Activated naive CD4-positive, alpha-beta T cell treated with anti-CD3 and anti-CD28 coated beads, Interleukin-2, amount 50 U/mL, for 72 hours (primary cell): ENCODE data around the gene WRAP53. TPM values are rescaled to one million over a fixed set of nuclear protein-coding genes. Genes with fewer than 3 reads are reported as not detected.
"Not testable (repeated sequence)": the region's sequence is repeated elsewhere in the genome, so short reads cannot be mapped to it uniquely, and the experiment has no call there.

Source experiments
- ATAC-seq, 2 donors: fragments of 150-1000 bp; cut with Tn5 transposase; 2 replicates each; pipeline ENCODE4 v1.10.0; 2021; ENCODE audit warnings: mild to moderate bottlenecking in 2 of 2, moderate library complexity in 2 of 2
- DNase-seq, 2 donors: peaks; one replicate each; pipeline ENCODE4 v3.0.0; 2021 to 2022; ENCODE audit warnings: low spot score in 2 of 2
- H3K27ac Mint-ChIP-seq, 2 donors: one replicate each; pipeline ENCODE4 v1.8.0; 2022; ENCODE audit warnings: mild to moderate bottlenecking in 2 of 2, mixed read lengths in 2 of 2
- H3K36me3 Mint-ChIP-seq, 2 donors: one replicate each; pipeline ENCODE4 v1.8.0; 2022; ENCODE audit warnings: mixed read lengths in 2 of 2
- H3K9me3 Mint-ChIP-seq, 2 donors: one replicate each; pipeline ENCODE4 v1.8.0; 2022; ENCODE audit warnings: mixed read lengths in 2 of 2
- total RNA-seq, 2 donors: library from RNA; stranded (reverse); gene quantifications; one replicate each; pipeline ENCODE4 v1.2.3, GENCODE V29; 2022

WRAP53 gene
- total RNA-seq = 10 to 100 TPM; 16.4 to 23.5 TPM

DNA sequence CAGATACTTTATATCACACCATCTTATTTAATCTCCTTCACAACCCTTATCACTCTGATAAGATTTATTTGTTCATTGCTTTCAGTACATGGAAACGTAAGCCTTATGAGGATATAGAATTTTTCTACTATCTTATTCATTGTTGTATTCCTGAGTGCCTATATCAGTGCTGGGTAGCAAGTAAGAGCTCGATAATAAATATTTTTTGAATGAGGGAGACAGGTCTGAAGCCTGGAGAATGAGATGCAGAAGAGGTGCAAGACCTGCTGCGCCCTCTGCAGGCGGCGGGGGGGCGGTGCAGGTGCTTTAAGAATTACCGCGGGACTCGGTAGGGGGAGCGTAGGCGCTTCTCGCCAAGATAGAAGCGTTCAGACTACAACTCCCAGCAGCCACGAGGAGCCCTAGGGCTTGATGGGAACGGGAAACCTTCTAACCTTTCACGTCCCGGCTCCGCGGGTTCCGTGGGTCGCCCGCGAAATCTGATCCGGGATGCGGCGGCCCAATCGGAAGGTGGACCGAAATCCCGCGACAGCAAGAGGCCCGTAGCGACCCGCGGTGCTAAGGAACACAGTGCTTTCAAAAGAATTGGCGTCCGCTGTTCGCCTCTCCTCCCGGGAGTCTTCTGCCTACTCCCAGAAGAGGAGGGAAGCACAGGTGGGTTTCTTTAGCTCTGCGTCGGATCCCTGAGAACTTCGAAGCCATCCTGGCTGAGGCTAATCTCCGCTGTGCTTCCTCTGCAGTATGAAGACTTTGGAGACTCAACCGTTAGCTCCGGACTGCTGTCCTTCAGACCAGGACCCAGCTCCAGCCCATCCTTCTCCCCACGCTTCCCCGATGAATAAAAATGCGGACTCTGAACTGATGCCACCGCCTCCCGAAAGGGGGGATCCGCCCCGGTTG lies at the start of gene WRAP53:
TSS of gene WRAP53 (plus strand) at position 570 of the 900 bp plus-strand sequence. CDS start at position 742, 172 bp downstream.
- DNase-seq = peak; percentile 94 to 97
- H3K9me3 Mint-ChIP-seq = no peaks in the 10 kb centered on the region
- peak within 1 kb of the TSS; percentile 99 for H3K27ac Mint-ChIP-seq
- ATAC-seq = peak; percentile 78 to 83
- H3K36me3 Mint-ChIP-seq = peaks cover 36 to 46% of the 10 kb centered on the region in 2 donors

GRCh38 chr17:7640783-7641182 lies 47.5 kb upstream of the WRAP53 start:
- Mint-ChIP-seq H3K9me3 (no peaks in the 10 kb centered on the region), H3K36me3 (no peaks in the 10 kb centered on the region), H3K27ac (no peak overlapping the region)
- ATAC-seq (no peak), DNase-seq (no peak)

DNA sequence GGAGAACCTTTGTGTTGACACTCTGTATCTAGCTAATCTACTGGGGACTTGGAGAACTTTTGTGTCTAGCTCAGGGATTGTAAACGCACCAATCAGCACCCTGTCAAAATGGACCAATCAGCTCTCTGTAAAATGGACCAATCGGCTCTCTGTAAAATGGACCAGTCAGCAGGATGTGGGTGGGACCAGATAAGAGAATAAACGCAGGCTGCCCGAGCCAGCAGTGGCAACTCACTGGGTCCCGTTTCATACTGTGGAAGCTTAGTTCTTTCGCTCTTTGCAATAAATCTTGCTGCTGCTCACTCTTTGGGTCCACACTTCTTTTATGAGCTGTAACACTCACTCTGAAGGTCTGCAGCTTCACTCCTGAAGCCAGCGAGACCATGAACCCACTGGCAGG lies 46.6 kb upstream of the WRAP53 start:
- not testable (repeated sequence) for ATAC-seq, H3K36me3 Mint-ChIP-seq, H3K9me3 Mint-ChIP-seq, DNase-seq, H3K27ac Mint-ChIP-seq

GRCh38 chr17:7644775-7645174 lies 43.5 kb upstream of the WRAP53 start:
- ATAC-seq = peak; percentile 59 to 72
- no peak overlapping the region for H3K27ac Mint-ChIP-seq
- H3K9me3 Mint-ChIP-seq = no peaks in the 10 kb centered on the region
- no peaks in the 10 kb centered on the region for H3K36me3 Mint-ChIP-seq
- no peak for DNase-seq

DNA sequence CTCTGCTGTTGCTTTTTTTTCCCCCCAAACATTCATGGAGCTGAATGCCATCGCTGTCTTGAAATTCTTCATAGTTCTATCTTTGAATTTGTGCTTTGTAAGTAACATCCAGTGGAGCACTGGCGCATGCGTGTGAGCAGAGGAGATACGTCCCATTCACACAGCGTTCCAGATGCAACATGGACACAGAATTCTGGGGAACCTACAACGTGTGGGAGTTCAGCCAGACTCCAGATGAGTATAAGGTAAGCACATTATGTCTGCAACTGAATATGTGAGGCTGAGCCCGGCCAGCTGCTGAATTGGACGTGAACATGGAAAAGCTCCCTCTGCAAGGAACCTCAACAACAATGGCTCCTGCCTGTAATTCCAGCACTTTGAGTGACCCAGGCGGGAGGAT lies 41.8 kb upstream of the WRAP53 start:
- Mint-ChIP-seq H3K36me3 (no peaks in the 10 kb centered on the region), H3K9me3 (no peaks in the 10 kb centered on the region), H3K27ac (no peak overlapping the region)
- no peak for DNase-seq
- ATAC-seq = no peak

- no peak for ATAC-seq
- H3K36me3 Mint-ChIP-seq = no peaks in the 10 kb centered on the region
- H3K9me3 Mint-ChIP-seq = no peaks in the 10 kb centered on the region
- DNase-seq = no peak
- no peak overlapping the region for H3K27ac Mint-ChIP-seq
Observed at GRCh38 chr17:7647018-7647417, 41.3 kb upstream of the WRAP53 start.

GRCh38 chr17:7650509-7651096 lies 37.7 kb upstream of the WRAP53 start, which contains the start of gene ATP1B2:
TSS of gene ATP1B2 (plus strand) at chr17:7650926. CDS start at chr17:7651519, 593 bp downstream.
- H3K9me3 Mint-ChIP-seq = no peaks in the 10 kb centered on the region
- DNase-seq (peak in 1 of 2 donors; percentile 68), ATAC-seq (peak; percentile 88 to 91)
- H3K27ac Mint-ChIP-seq = peak within 1 kb of the TSS in 1 of 2 donors; percentile 30
- H3K36me3 Mint-ChIP-seq = no peaks in the 10 kb centered on the region

GRCh38 chr17:7651097-7651664 lies 37.1 kb upstream of the WRAP53 start:
- DNase-seq (no peak), ATAC-seq (peak in 1 of 2 donors; percentile 12)
- Mint-ChIP-seq H3K36me3 (no peaks in the 10 kb centered on the region), H3K9me3 (no peaks in the 10 kb centered on the region), H3K27ac (no peak overlapping the region)

GRCh38 chr17:7651665-7652387 lies 36.5 kb upstream of the WRAP53 start:
- ATAC-seq = no peak
- Mint-ChIP-seq H3K27ac (no peak overlapping the region), H3K9me3 (no peaks in the 10 kb centered on the region), H3K36me3 (no peaks in the 10 kb centered on the region)
- no peak for DNase-seq

DNA sequence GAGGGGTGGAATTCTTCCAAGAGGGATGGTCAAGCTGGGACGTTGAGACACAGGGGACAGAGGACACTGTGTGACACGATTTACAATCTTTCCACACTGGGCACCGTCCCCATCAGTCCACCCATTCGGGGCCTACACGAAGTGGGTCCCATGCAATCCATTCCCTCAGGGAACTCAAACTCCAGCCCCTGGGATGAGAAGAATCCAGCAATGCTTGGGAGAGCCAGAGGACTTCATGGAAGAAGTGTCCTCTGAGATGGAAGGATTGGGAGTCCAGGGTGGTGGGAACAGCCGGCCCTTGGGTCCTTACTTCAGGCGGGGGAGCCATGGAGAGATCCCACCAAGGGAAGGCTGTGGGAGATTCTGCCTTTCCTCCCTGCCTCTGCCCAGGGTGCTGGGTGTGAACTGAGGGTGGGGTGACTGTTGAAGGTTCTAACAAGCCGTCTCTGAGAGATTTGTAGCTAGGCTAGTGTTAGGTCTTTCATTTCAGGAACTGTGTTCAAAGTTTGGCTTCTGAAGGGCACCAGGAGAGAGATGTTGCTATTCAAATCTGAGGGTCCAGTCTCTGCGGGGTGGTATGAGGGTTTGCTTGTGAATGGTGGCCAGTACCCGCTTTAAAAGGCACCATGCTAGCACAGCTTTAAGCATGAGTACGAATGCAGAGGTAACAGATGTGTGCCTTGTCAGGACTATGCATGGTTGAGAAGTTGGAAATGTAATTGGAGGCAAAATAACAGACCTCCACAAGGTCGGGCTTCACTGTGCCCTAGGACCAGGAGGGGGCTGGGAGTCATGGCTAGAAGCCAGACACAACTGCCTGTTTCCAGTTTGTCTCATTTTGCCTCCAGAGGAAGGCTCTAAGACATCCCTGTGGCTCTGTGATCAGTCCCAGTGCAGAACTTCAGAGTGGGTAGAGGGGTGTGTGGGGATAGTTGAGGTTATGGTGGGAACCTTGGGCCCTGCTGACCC lies 35.6 kb upstream of the WRAP53 start:
- DNase-seq (no peak), ATAC-seq (no peak)
- no peaks in the 10 kb centered on the region for H3K36me3 Mint-ChIP-seq
- H3K9me3 Mint-ChIP-seq = no peaks in the 10 kb centered on the region
- no peak overlapping the region for H3K27ac Mint-ChIP-seq

- DNase-seq = no peak
- H3K36me3 Mint-ChIP-seq = no peaks in the 10 kb centered on the region
- H3K9me3 Mint-ChIP-seq = no peaks in the 10 kb centered on the region
- ATAC-seq = no peak
- H3K27ac Mint-ChIP-seq = no peak overlapping the region
Observed at GRCh38 chr17:7654832-7655540, 33.3 kb upstream of the WRAP53 start.

DNA sequence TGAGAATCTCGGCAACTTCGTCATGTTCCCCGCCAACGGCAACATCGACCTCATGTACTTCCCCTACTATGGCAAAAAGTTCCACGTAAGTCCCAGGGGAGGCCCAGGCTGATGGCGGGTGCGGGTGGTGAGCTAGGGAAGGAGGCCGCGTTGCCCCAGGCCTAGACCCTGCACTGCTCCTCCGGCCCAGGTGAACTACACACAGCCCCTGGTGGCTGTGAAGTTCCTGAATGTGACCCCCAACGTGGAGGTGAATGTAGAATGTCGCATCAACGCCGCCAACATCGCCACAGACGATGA lies 32.8 kb upstream of the WRAP53 start:
- DNase-seq = no peak
- no peaks in the 10 kb centered on the region for H3K36me3 Mint-ChIP-seq
- no peak for ATAC-seq
- no peaks in the 10 kb centered on the region for H3K9me3 Mint-ChIP-seq
- H3K27ac Mint-ChIP-seq = no peak overlapping the region

DNA sequence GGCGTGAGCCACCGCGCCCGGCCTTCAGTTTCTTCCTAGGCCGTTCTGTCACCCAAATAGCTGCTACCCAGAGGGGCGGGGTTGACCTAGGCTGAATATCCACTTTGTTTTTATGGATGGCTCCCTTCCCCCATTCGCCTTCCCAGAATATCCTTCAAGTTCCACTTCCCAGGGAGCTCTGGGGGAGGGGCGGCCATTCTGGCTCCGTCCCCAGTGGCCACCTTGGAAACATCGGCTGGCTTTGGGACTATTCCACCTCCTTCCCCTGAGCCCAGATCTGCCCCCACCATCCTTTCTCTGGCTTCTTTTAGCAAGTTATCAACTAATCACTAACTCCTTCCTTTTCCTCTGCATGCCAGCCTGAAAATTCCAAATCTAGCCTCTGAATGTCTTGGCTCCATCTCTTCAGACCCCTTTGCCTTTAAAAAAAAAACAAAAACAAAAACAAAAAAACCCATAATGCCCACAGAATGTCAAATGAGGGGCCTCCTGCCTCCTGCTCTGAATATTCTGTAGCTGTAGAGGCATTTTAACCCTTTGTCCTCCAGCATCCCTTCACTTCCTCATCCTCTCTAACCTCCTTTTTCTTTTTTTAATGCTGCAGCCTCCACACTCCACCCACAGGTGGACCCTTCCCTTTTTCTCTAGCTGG lies 31.2 kb upstream of the WRAP53 start:
- no peak for DNase-seq

GRCh38 chr17:7667656-7668406 lies 20.4 kb upstream of the WRAP53 start:
- Mint-ChIP-seq H3K27ac (peak overlapping the region; percentile 49 to 81), H3K9me3 (no peaks in the 10 kb centered on the region), H3K36me3 (peaks cover 0 to 11% of the 10 kb centered on the region in 2 donors)
- ATAC-seq (no peak), DNase-seq (no peak)

More for the DNA sequence above, 31.2 kb upstream of the WRAP53 start:
- Mint-ChIP-seq H3K27ac (no peak overlapping the region), H3K36me3 (no peaks in the 10 kb centered on the region), H3K9me3 (no peaks in the 10 kb centered on the region)
- no peak for ATAC-seq
